Smooth muscle cell (in vitro differentiated cells): ENCODE results near the gene MAGEA9. TPM values are rescaled to one million over a fixed set of nuclear protein-coding genes. Genes with fewer than 3 reads are reported as not detected.

Experiments
- DNase-seq: peaks from one replicate; lab custom pipeline; 2025; ENCODE audit not compliant: unreplicated experiment; lab: John Stamatoyannopoulos, UW
- H2AFZ ChIP-seq: fragments of 200-600 bp; sonication (generic); 2 replicates; pipeline ENCODE4 v1.6.0; 2016; ENCODE audit warnings: antibody characterized with exemption, low read depth, mild to moderate bottlenecking
- H3F3A ChIP-seq: fragments of 200-600 bp; sonication (generic); 2 replicates; pipeline ENCODE4 v1.6.0; 2017; ENCODE audit warnings: antibody characterized with exemption, low read depth
- H3K27ac ChIP-seq: fragments of 200-600 bp; sonication (generic); 2 replicates; pipeline ENCODE4 v1.5.1; 2016; ENCODE audit warnings: low read depth, mild to moderate bottlenecking
- H3K27me3 ChIP-seq: fragments of 200-600 bp; sonication (generic); 2 replicates; pipeline ENCODE4 v1.6.1; 2016; ENCODE audit warnings: low read depth, mild to moderate bottlenecking
- H3K36me3 ChIP-seq: fragments of 200-600 bp; sonication (generic); 2 replicates; pipeline ENCODE4 v1.5.1; 2016; ENCODE audit warnings: low read depth
- H3K4me1 ChIP-seq: fragments of 200-600 bp; sonication (generic); 2 replicates; pipeline ENCODE4 v1.5.1; 2016; ENCODE audit warnings: low read depth
- H3K4me2 ChIP-seq: fragments of 200-600 bp; sonication (generic); 2 replicates; pipeline ENCODE4 v1.6.0; 2016; ENCODE audit warnings: mild to moderate bottlenecking
- H3K4me3 ChIP-seq: fragments of 200-600 bp; sonication (generic); 2 replicates; pipeline ENCODE4 v1.5.1; 2016; ENCODE audit warnings: mild to moderate bottlenecking
- H3K79me2 ChIP-seq: fragments of 200-600 bp; sonication (generic); 2 replicates; pipeline ENCODE4 v1.6.0; 2016; ENCODE audit warnings: low read depth, mild to moderate bottlenecking
- H3K9ac ChIP-seq: fragments of 200-600 bp; sonication (generic); 2 replicates; pipeline ENCODE4 v1.6.0; 2016; ENCODE audit warnings: low read depth
- H3K9me3 ChIP-seq: fragments of 200-600 bp; sonication (generic); replicated peaks from 2 replicates; pipeline ENCODE4 v1.5.1; 2016; ENCODE audit warnings: low read depth
- H4K20me1 ChIP-seq: fragments of 200-600 bp; sonication (generic); 2 replicates; pipeline ENCODE4 v1.6.0; 2016; ENCODE audit warnings: low read depth
- polyA plus RNA-seq: library from polyadenylated mRNA; unstranded; fragments of >200 nt; fragmentation: Nextera tagmentation; extraction: Ambion mirVana; gene quantifications from 2 replicates; pipeline ENCODE4 v1.2.1, GENCODE V29; 2016
- small RNA-seq: library from RNA; depleted of rRNA; stranded (forward); fragments of <200 nt; gene quantifications from one replicate; pipeline ENCODE3, GENCODE V24; 2014
- total RNA-seq: library from RNA; depleted of rRNA; stranded (reverse); fragments of >200 nt; gene quantifications from 2 replicates; pipeline ENCODE4 v1.2.3, GENCODE V29; 2014
- TF ChIP-seq, protein P1 (sequence below): fragments of 200-600 bp; sonication (generic); IDR thresholded peaks from 2 replicates; pipeline ENCODE4 v1.5.1; 2017; ENCODE audit warnings: borderline replicate concordance, mild to moderate bottlenecking, antibody characterized with exemption; ENCODE audit not compliant: insufficient read depth, poor library complexity, severe bottlenecking

MAGEA9 gene
- total and polyA plus RNA-seq, 2 experiments from 2014 or later: not detected

DNA sequence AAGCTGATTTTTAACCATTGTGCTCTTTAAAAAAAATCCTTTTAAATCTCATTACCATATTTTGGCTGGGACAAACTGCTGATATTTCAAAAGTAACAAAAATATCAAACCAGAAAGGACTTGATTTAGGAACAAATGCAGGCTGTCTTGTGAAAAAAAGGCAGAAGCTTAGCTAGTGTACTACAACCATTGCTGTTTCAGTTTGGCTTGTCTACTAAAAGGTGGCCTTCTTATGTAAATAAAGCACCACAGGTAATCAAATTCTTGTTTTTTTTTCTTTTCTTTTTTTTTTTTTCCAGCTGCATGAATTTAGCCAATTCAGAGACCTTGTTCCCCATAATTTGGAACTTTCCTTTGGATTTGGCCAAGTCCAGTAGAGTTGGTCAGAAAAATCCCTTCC is 55.4 kb downstream of the MAGEA9 start:
- Histone ChIP-seq H3K4me1 (no peaks in the 10 kb centered on the region), H3K79me2 (no peaks in the 10 kb centered on the region), H3K36me3 (no peaks in the 10 kb centered on the region), H3K9ac (no peak overlapping the region), H3K27me3 (no peaks in the 10 kb centered on the region), H3K9me3 (no peaks in the 10 kb centered on the region), H3K4me2 (no peak overlapping the region), H3F3A (no peaks in the 10 kb centered on the region), H3K4me3 (no peak overlapping the region), H2AFZ (no peak overlapping the region), H4K20me1 (no peaks in the 10 kb centered on the region), H3K27ac (no peak overlapping the region)
- DNase-seq: no peak
- TF ChIP-seq, protein P1, sequence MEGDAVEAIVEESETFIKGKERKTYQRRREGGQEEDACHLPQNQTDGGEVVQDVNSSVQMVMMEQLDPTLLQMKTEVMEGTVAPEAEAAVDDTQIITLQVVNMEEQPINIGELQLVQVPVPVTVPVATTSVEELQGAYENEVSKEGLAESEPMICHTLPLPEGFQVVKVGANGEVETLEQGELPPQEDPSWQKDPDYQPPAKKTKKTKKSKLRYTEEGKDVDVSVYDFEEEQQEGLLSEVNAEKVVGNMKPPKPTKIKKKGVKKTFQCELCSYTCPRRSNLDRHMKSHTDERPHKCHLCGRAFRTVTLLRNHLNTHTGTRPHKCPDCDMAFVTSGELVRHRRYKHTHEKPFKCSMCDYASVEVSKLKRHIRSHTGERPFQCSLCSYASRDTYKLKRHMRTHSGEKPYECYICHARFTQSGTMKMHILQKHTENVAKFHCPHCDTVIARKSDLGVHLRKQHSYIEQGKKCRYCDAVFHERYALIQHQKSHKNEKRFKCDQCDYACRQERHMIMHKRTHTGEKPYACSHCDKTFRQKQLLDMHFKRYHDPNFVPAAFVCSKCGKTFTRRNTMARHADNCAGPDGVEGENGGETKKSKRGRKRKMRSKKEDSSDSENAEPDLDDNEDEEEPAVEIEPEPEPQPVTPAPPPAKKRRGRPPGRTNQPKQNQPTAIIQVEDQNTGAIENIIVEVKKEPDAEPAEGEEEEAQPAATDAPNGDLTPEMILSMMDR: no peak

Small RNA genes within 50 kb of the gene (small RNA-seq; reads per million reads assigned to genes)
- gene AC244098.1: not detected
- not detected for gene AC244098.2
- not detected for gene AC244098.3

Other genes with a start within 250 kb of the MAGEA9 start
- 9.6 and 11.7 TPM in 2 replicates for gene EOLA1, start 240.9 kb upstream of the MAGEA9 start, total RNA-seq
- gene EOLA1, start 240.9 kb upstream of the MAGEA9 start, polyA plus RNA-seq: 12.9 and 15.9 TPM in 2 replicates
- gene HSFX3, start 232.0 kb upstream of the MAGEA9 start, total RNA-seq: not detected in 2 replicates
- not detected in 2 replicates for gene HSFX3, start 232.0 kb upstream of the MAGEA9 start, polyA plus RNA-seq
- gene MAGEA9B, start 194.5 kb upstream of the MAGEA9 start, total RNA-seq: not detected in 2 replicates
- gene MAGEA9B, start 194.5 kb upstream of the MAGEA9 start, polyA plus RNA-seq: not detected in 2 replicates
- 0.63 TPM in 1 of 2 replicates, not detected in the other for gene HSFX2, start 186.6 kb upstream of the MAGEA9 start, total RNA-seq
- 0.38 TPM in 1 of 2 replicates, not detected in the other for gene HSFX2, start 186.6 kb upstream of the MAGEA9 start, polyA plus RNA-seq
- 33.1 and 33.4 TPM in 2 replicates for gene TMEM185A, start 150.1 kb upstream of the MAGEA9 start, total RNA-seq
- gene TMEM185A, start 150.1 kb upstream of the MAGEA9 start, polyA plus RNA-seq: 38.6 and 39.7 TPM in 2 replicates
- gene MAGEA11, start 69.9 kb upstream of the MAGEA9 start, total RNA-seq: not detected in 2 replicates
- not detected in 2 replicates for gene MAGEA11, start 69.9 kb upstream of the MAGEA9 start, polyA plus RNA-seq
- gene HSFX1, start 7.9 kb upstream of the MAGEA9 start, total RNA-seq: 0.31 and 1.7 TPM in 2 replicates
- gene HSFX1, start 7.9 kb upstream of the MAGEA9 start, polyA plus RNA-seq: 1.1 TPM in 2 replicates
- gene MAGEA8, start 99.3 kb downstream of the MAGEA9 start, total RNA-seq: not detected in 2 replicates
- not detected in 2 replicates for gene MAGEA8, start 99.3 kb downstream of the MAGEA9 start, polyA plus RNA-seq
- not detected in 2 replicates for gene HSFX4, start 147.6 kb downstream of the MAGEA9 start, total RNA-seq
- not detected in 2 replicates for gene HSFX4, start 147.6 kb downstream of the MAGEA9 start, polyA plus RNA-seq
- gene EOLA2, start 156.6 kb downstream of the MAGEA9 start, total RNA-seq: 31.2 and 31.3 TPM in 2 replicates
- 50.6 and 52.5 TPM in 2 replicates for gene EOLA2, start 156.6 kb downstream of the MAGEA9 start, polyA plus RNA-seq